H1 (cell line): ENCODE results near the gene CHN2. TPM values are rescaled to one million over a fixed set of nuclear protein-coding genes. Genes with fewer than 3 reads are reported as not detected.
A peak's percentile ranks its signal among the peaks of the same experiment; 100 is the strongest.

Experiments
- CTCF ChIA-PET: fragments of 300-600 bp; sonication (Branson Sonifier 250); formaldehyde crosslinking; loops from one replicate; lab custom pipeline; 2021; ENCODE audit not compliant: partially characterized antibody; lab: Charles Lee
- POLR2A ChIA-PET: fragments of 300-600 bp; sonication (Branson Sonifier 250); formaldehyde crosslinking; loops from one replicate; lab custom pipeline; 2021; ENCODE audit warnings: inconsistent platforms; ENCODE audit not compliant: partially characterized antibody; lab: Charles Lee
- DNase-seq, 2 experiments: peaks; one replicate each; pipeline versions ENCODE4 v3.0.0 to v3.0.0-alpha.2; 2010 to 2022; ENCODE audit warnings: low spot score in 2 of 2, low read depth in 1 of 2, mixed read lengths in 1 of 2
- FAIRE-seq: peaks from 2 replicates; lab custom pipeline; 2011; peaks lifted over from hg19 to GRCh38; lab: Jason Lieb, UNC
- H2AFZ ChIP-seq: 2 replicates; pipeline ENCODE4 v1.8.1; 2012; ENCODE audit warnings: low read length, inconsistent platforms
- H2AK5ac ChIP-seq: 2 replicates; pipeline ENCODE4 v1.6.1; 2013; ENCODE audit warnings: low read depth, low read length
- H2BK120ac ChIP-seq: replicated peaks from 2 replicates; pipeline ENCODE3; 2013; ENCODE audit warnings: low read depth, low read length, inconsistent platforms
- H2BK12ac ChIP-seq: 2 replicates; pipeline ENCODE4 v1.6.1; 2013; ENCODE audit warnings: low read depth, low read length
- H2BK15ac ChIP-seq: 2 replicates; pipeline ENCODE4 v1.6.1; 2013; ENCODE audit warnings: low read length
- H2BK20ac ChIP-seq: 2 replicates; pipeline ENCODE4 v1.6.1; 2013; ENCODE audit warnings: low read length
- H2BK5ac ChIP-seq: 2 replicates; pipeline ENCODE4 v1.6.1; 2013; ENCODE audit warnings: low read depth, low read length
- H3K14ac ChIP-seq: 2 replicates; pipeline ENCODE4 v1.6.1; 2013; ENCODE audit warnings: inconsistent platforms; ENCODE audit not compliant: insufficient read length
- H3K18ac ChIP-seq: 2 replicates; pipeline ENCODE4 v1.6.1; 2013; ENCODE audit warnings: low read length; ENCODE audit errors: extremely low read depth
- H3K23ac ChIP-seq: 2 replicates; pipeline ENCODE4 v1.6.1; 2013; ENCODE audit warnings: inconsistent platforms; ENCODE audit not compliant: insufficient read length
- H3K23me2 ChIP-seq: 2 replicates; pipeline ENCODE4 v1.6.1; 2013; ENCODE audit warnings: low read depth, low read length
- H3K27ac ChIP-seq: 2 replicates; pipeline ENCODE4 v1.6.1; 2011; ENCODE audit warnings: low read depth, low read length, inconsistent platforms
- H3K27me3 ChIP-seq, 4 experiments: replicated peaks in 1 of 4; 1 replicate in 1 of 4; 2 replicates in 3 of 4; pipeline versions ENCODE4 v1.6.1 to v1.8.1; 2011 to 2013; ENCODE audit warnings: low read length in 3 of 4, mild to moderate bottlenecking in 3 of 4, inconsistent platforms in 2 of 4, mixed read lengths in 2 of 4, moderate library complexity in 1 of 4; ENCODE audit not compliant: control insufficient read depth in 3 of 4, insufficient read depth in 3 of 4; ENCODE audit errors: extremely low read depth in 1 of 4
- H3K36me3 ChIP-seq, 4 experiments: 2 replicates each; pipeline versions ENCODE4 v1.6.1 to v1.8.1; 2011 to 2013; ENCODE audit warnings: mild to moderate bottlenecking in 4 of 4, low read length in 3 of 4, moderate library complexity in 2 of 4, control low read depth in 1 of 4, inconsistent platforms in 1 of 4; ENCODE audit not compliant: insufficient read depth in 4 of 4, control insufficient read depth in 2 of 4
- H3K4ac ChIP-seq: replicated peaks from 2 replicates; pipeline ENCODE3; 2013; ENCODE audit warnings: low read length, low read depth, mixed read lengths, inconsistent platforms; ENCODE audit not compliant: insufficient read length
- H3K4me1 ChIP-seq, 4 experiments: replicated peaks in 1 of 4; 1 replicate in 1 of 4; 2 replicates in 3 of 4; pipeline versions ENCODE4 v1.6.1 to v1.8.1; 2011 to 2013; ENCODE audit warnings: low read length in 3 of 4, inconsistent platforms in 2 of 4, mixed read lengths in 1 of 4; ENCODE audit not compliant: insufficient read depth in 4 of 4, control insufficient read depth in 3 of 4
- H3K4me2 ChIP-seq, 2 experiments: 2 replicates each; pipeline versions ENCODE4 v1.6.1 to v1.8.1; 2011 to 2013; ENCODE audit warnings: low read depth in 2 of 2, low read length in 2 of 2, control low read depth in 1 of 2, inconsistent platforms in 1 of 2, mild to moderate bottlenecking in 1 of 2; ENCODE audit not compliant: insufficient read depth in 1 of 2
- H3K4me3 ChIP-seq, 4 experiments: fragments of 200-600, 300-600 bp in 1 of 4; sonication (generic), shearing (Covaris generic), sonication (Bioruptor Twin) in 1 of 4; 2 replicates each; pipeline versions ENCODE4 v1.5.1 to v1.8.1; 2011 to 2016; ENCODE audit warnings: low read length in 4 of 4, low read depth in 3 of 4, control low read depth in 2 of 4, inconsistent platforms in 2 of 4, mild to moderate bottlenecking in 2 of 4, mixed read lengths in 1 of 4, moderate library complexity in 1 of 4; ENCODE audit not compliant: insufficient read depth in 2 of 4; ENCODE audit errors: extremely low read depth in 1 of 4
- H3K56ac ChIP-seq: replicated peaks from 2 replicates; pipeline ENCODE3; 2013; ENCODE audit warnings: low read depth, mild to moderate bottlenecking, mixed read lengths, low read length, inconsistent platforms; ENCODE audit not compliant: insufficient read length
- H3K79me1 ChIP-seq: 2 replicates; pipeline ENCODE4 v1.6.1; 2013; ENCODE audit warnings: low read depth, low read length, control low read depth
- H3K79me2 ChIP-seq, 2 experiments: 2 replicates each; pipeline versions ENCODE4 v1.6.1 to v1.8.1; 2012 to 2013; ENCODE audit warnings: low read length in 2 of 2, mild to moderate bottlenecking in 2 of 2, inconsistent platforms in 1 of 2; ENCODE audit not compliant: insufficient read depth in 2 of 2, control insufficient read depth in 1 of 2
- H3K9ac ChIP-seq, 4 experiments: replicated peaks in 1 of 4; 1 replicate in 1 of 4; 2 replicates in 3 of 4; pipeline versions ENCODE4 v1.6.1 to v1.8.1; 2011 to 2013; ENCODE audit warnings: low read depth in 3 of 4, low read length in 3 of 4, control low read depth in 2 of 4, mild to moderate bottlenecking in 2 of 4, moderate library complexity in 2 of 4, inconsistent platforms in 1 of 4; ENCODE audit errors: extremely low read depth in 1 of 4
- H3K9me3 ChIP-seq, 2 experiments: 2 replicates each; pipeline versions ENCODE4 v1.6.1 to v1.8.1; 2012 to 2013; ENCODE audit warnings: mild to moderate bottlenecking in 2 of 2, moderate library complexity in 2 of 2, control low read depth in 1 of 2, inconsistent platforms in 1 of 2, low read depth in 1 of 2, low read length in 1 of 2, mixed read lengths in 1 of 2; ENCODE audit not compliant: insufficient read depth in 2 of 2
- H4K20me1 ChIP-seq, 2 experiments: replicated peaks in 1 of 2; 2 replicates each; pipeline versions ENCODE3 to v1.8.1; 2011 to 2013; ENCODE audit warnings: inconsistent platforms in 2 of 2, low read length in 2 of 2, mild to moderate bottlenecking in 1 of 2; ENCODE audit not compliant: insufficient read depth in 2 of 2, control insufficient read depth in 1 of 2
- H4K5ac ChIP-seq: 2 replicates; pipeline ENCODE4 v1.6.1; 2013; ENCODE audit warnings: low read length, low read depth, mixed read lengths, inconsistent platforms; ENCODE audit not compliant: insufficient read length
- H4K8ac ChIP-seq: 2 replicates; pipeline ENCODE4 v1.8.0; 2013; ENCODE audit warnings: mild to moderate bottlenecking, moderate library complexity, low read length, inconsistent platforms; ENCODE audit not compliant: insufficient read depth; ENCODE audit errors: extremely low read depth
- H4K91ac ChIP-seq: replicated peaks from 2 replicates; pipeline ENCODE3; 2013; ENCODE audit warnings: low read length, mixed read lengths, inconsistent platforms; ENCODE audit not compliant: insufficient read length
- JUND ChIP-seq: IDR thresholded peaks from 2 replicates; pipeline ENCODE4 v1.6.1; 2011; ENCODE audit warnings: mild to moderate bottlenecking, improper control_type of control experiment, low read length
- KDM4A ChIP-seq: IDR thresholded peaks from one replicate; pipeline ENCODE4 v1.7.1; 2012; ENCODE audit warnings: low read depth, mild to moderate bottlenecking, moderate library complexity, low read length, inconsistent platforms; ENCODE audit not compliant: severe bottlenecking
- MAFK ChIP-seq: IDR thresholded peaks from 2 replicates; pipeline ENCODE4 v1.6.1; 2012; ENCODE audit warnings: low read depth, mild to moderate bottlenecking, improper control_type of control experiment, low read length
- PHF8 ChIP-seq: fragments of 200-600 bp; sonication (generic); conservative IDR thresholded peaks from 2 replicates; pipeline ENCODE4 v1.7.1; 2012; ENCODE audit warnings: low read depth, mild to moderate bottlenecking, inconsistent platforms, low read length, moderate library complexity
- SP2 ChIP-seq: IDR thresholded peaks from 2 replicates; pipeline ENCODE4 v1.6.1; 2012; ENCODE audit warnings: mild to moderate bottlenecking, low read length, inconsistent platforms
- WGBS, 2 experiments: shearing (Covaris generic) in 1 of 2; methylation state at CpG; one replicate each; pipeline versions ENCODE4 v1.1.6 to v1.1.7; 2013 to 2015; ENCODE audit warnings: low lambda C conversion rate in 2 of 2, mixed read lengths in 2 of 2, inconsistent platforms in 1 of 2, low coverage in 1 of 2, missing lambda C conversion rate in 1 of 2; ENCODE audit not compliant: insufficient replicate concordance in 2 of 2, insufficient coverage in 1 of 2, insufficient read length in 1 of 2; ENCODE audit errors: extremely low coverage in 1 of 2, missing lambda C conversion rate in 1 of 2; 5-methylcytosine and 5-hydroxymethylcytosine counted together
- polyA plus RNA-seq, 7 experiments: library from polyadenylated mRNA; depleted of rRNA in 3 of 7; stranded (reverse) in 5 of 7; unstranded in 2 of 7; fragments of >200 nt in 5 of 7; fragments of 200-250 nt in 2 of 7; gene quantifications; 1 replicate in 5 of 7; 2 replicates in 1 of 7; 4 replicates in 1 of 7; pipeline versions ENCODE4 v1.2.1 to v1.2.3, GENCODE V29; 2011 to 2013; ENCODE audit warnings: missing spikeins in 2 of 7, mixed read lengths in 2 of 7
- total RNA-seq: library from RNA; stranded (reverse); fragmentation: NEBNext Ultra II Directional; extraction: Animal tissue kit (Norgen Biotek cat#: 25700); gene quantifications from 2 replicates; pipeline ENCODE4 v1.2.1, GENCODE V29; 2021

CHN2 gene
- total and polyA plus RNA-seq, 2 of the 8 experiments (the other 6 are each of a cell fraction or from before 2014, with no cell fraction given) = 2.9 to 4.8 TPM

- Histone ChIP-seq H2BK15ac (no peak overlapping the region), H2AK5ac (no peak overlapping the region), H3K23ac (no peak overlapping the region), H3K9me3 (no peaks in the 10 kb centered on the region), H3K4me2 (0 out of 4 replicates have a peak overlapping the region, but pooled peaks of 1 of the 2 experiments have one; percentile 18), H2BK120ac (no peak overlapping the region), H3K9ac (no peak overlapping the region), H2BK20ac (no peak overlapping the region), H4K20me1 (peaks cover 0 to 2% of the 10 kb centered on the region in 2 experiments), H4K91ac (no peak overlapping the region), H3K36me3 (no peaks in the 10 kb centered on the region), H2AFZ (no peak overlapping the region), H3K79me2 (no peaks in the 10 kb centered on the region), H3K18ac (no peak overlapping the region), H3K23me2 (no peaks in the 10 kb centered on the region), H2BK5ac (no peak overlapping the region), H4K8ac (no peak overlapping the region), H3K79me1 (no peaks in the 10 kb centered on the region), H3K4me1 (peaks cover 0 to 8% (median 6%) of the 10 kb centered on the region in 4 experiments; a peak in 3 of 7 replicates), H3K14ac (no peak overlapping the region), H4K5ac (no peak overlapping the region), H3K4me3 (no peak overlapping the region), H3K27me3 (no peaks in the 10 kb centered on the region), H3K27ac (no peak overlapping the region), H3K4ac (no peak overlapping the region), H2BK12ac (no peak overlapping the region), H3K56ac (no peak overlapping the region)
- DNase-seq (no peak), FAIRE-seq (no peak)
- POLR2A ChIA-PET = interaction anchor here (1.3 to 1.7 kb wide), 2 partner anchors 11 kb away, joined by 3 to 5 read pairs; partner anchors contain the start of gene CPVL
- WGBS, 2 experiments = 64% methylated on average over 5 of the region's 5 CpGs; no CpG with 5 or more reads in 1 of the 2 experiments
- CTCF ChIA-PET = interaction anchor here (0.7 to 3.9 kb wide), 9 partner anchors 9 to 230 kb away, joined by 3 to 26 read pairs (median 4); partner anchors contain the start of gene CPVL
- TF ChIP-seq KDM4A (no peak), JUND (no peak), PHF8 (no peak), MAFK (no peak), SP2 (no peak)
These were observed 37.6 kb upstream of the CHN2 start for GRCh38 chr7:29156907-29157452.
